H54 (cell line): ENCODE results near the gene ZKSCAN4.

Source experiments
- DNase-seq: peaks from one replicate; pipeline ENCODE4 v3.0.0; 2011; ENCODE audit warnings: low spot score, mixed read lengths; ENCODE audit not compliant: insufficient read length
- FAIRE-seq: peaks from 3 replicates; lab custom pipeline; 2011; peaks lifted over from hg19 to GRCh38; lab: Jason Lieb, UNC
- POLR2A ChIP-seq: IDR thresholded peaks from 2 replicates; pipeline ENCODE4 v1.6.1; 2011; ENCODE audit warnings: low read depth, mild to moderate bottlenecking, low read length

The ZKSCAN4 gene

DNA sequence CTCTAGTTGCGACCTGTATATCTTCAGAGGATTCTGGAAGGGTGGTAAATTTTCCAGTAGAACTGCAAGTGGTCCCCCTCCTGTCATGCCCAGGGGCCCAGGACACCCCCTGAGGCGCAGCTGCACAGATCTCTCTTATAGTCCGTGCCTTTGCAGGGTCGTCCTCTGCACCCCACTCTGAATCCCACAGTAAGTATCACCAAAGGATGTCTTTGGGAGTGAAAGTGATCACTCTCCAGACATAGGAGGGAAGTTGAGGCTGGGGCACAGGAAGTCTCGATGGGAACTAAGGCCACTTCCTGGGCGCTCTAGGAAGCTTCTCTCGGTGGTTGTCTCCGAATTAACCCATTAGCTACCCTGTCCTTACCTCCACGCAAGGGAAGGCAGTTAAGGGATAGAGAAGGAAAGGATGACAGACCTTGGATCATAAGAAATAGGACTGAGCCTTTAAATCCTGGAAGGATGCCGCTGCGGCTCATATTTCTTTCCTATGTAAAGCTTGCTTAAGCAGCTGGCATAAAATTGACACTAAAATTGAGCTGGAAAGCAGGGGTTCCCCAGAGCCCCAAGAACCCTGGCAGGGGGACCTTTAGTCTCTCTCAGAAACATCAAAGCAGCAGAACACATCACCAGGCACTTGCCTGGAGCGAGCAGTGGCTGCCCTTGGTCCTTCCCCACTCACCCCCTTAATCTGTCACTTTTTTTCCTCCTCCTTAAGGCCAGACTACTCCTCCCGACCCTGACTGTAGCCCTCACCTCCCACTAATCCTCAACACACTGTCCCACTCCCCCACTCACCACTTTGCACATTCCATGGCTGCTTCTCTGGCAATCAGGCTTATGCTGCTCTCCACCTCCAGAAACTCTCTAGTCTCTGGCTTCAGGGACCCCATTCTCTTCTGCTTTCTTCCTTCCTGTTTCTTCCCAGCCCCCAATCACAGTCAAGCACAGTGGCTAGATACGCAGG, at the start of gene ZKSCAN4:
ZKSCAN4 (minus strand) TSS at position 261 of the 967 bp plus-strand sequence. CDS start 289 bp downstream, outside the sequence.
- DNase-seq (peak; percentile 55), FAIRE-seq (peak; percentile 93)
- TF ChIP-seq POLR2A, result peak; percentile 33; the same call in 1 of the 2 replicates

GRCh38 chr6:28296520-28297060, 44.5 kb upstream of the ZKSCAN4 start:
- no peak for DNase-seq
- FAIRE-seq, result no peak
- no peak for TF ChIP-seq POLR2A

- no peak for FAIRE-seq
- no peak for TF ChIP-seq POLR2A
- no peak for DNase-seq
Measured at GRCh38 chr6:28295326-28295725, 43.3 kb upstream of the ZKSCAN4 start.

DNA sequence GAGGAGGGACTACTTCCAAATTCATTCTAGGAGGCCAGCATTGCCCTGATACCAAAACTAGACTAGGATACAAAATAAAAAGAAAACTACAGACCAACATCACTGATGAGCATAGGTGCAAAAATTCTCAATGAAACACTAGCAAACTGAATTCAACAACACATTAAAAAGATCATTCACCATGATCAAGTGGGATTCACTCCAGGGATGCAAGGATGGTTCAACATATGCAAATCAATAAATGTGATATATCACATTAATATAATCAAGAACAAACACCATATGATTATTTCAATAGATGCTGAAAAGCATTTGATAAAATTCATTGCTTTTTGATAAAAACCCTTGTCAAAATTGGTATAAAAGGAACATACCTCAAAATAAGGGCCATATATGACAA, 39.5 kb upstream of the ZKSCAN4 start:
- TF ChIP-seq POLR2A, result no peak
- DNase-seq, result no peak
- FAIRE-seq, result no peak

DNA sequence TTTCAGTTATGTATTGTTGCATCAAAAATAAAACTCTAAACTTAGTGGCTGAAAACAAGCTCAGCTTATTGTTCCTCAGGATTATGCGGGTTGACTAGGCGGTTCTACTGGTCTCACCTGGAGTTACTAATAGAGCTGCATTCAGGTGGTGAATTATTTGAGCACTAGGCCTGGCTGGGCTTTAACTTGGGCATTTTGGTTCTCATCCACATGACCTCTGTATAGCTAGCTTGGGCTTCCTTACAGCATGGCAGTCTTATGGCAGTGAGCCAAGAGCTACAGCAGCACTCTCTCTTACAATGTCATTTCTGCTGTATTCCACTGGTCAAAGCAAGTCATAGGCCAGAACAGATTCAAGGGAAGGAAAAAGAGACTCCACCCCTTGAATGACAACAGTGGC, 30.9 kb upstream of the ZKSCAN4 start:
- TF ChIP-seq POLR2A, result no peak
- no peak for FAIRE-seq
- no peak for DNase-seq

GRCh38 chr6:28281288-28282064, 29.4 kb upstream of the ZKSCAN4 start, which contains the start of gene PGBD1:
Gene PGBD1, plus strand, starts transcription at chr6:28281572. Its CDS starts 2,242 bp downstream, at chr6:28283814.
- TF ChIP-seq POLR2A, result peak; percentile 57
- DNase-seq, result peak; percentile 68
- FAIRE-seq, result no peak

DNA sequence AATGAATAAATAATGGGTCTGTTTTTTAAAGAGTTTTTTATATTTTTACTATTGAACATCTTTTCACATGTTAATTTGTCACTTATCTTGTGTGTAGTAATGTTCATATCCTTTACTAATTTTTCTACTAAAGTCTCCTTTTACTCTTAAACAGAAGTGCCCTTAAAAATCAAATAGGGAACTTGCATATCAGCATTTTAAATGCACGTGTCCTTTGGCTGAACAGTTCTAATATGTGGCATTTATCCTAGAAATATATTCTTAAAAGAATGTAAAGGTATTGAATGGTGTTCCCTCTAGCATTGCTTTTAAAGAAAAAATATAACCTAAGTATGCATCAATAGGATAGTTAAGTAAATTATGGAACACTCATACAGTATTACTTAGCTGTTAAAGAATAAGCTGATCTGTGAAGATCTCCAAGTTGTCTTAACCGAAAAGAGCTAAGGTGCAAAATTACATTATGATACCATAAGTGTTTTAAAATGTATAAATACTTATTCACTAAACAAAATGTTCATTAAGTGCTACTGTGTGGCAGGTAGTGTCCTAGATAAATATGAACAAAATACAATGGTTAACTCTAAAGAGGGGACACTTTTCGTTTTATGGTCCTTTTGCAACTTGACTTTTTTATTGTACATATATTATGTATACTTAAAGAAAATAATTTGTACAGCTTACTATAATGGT, 28.7 kb upstream of the ZKSCAN4 start:
- TF ChIP-seq POLR2A, result no peak
- DNase-seq, result no peak
- no peak for FAIRE-seq

- no peak for TF ChIP-seq POLR2A
- FAIRE-seq (no peak), DNase-seq (no peak)
Measured at GRCh38 chr6:28277746-28278145, 25.7 kb upstream of the ZKSCAN4 start.

GRCh38 chr6:28274888-28275287, 22.8 kb upstream of the ZKSCAN4 start:
- TF ChIP-seq POLR2A, result no peak
- no peak for DNase-seq
- FAIRE-seq, result no peak

GRCh38 chr6:28269492-28269891, 17.4 kb upstream of the ZKSCAN4 start:
- TF ChIP-seq POLR2A, result no peak
- FAIRE-seq, result peak; percentile 97
- peak; percentile 51 for DNase-seq

- no peak for TF ChIP-seq POLR2A
- DNase-seq, result no peak
- no peak for FAIRE-seq
Measured at GRCh38 chr6:28267695-28268059, 15.6 kb upstream of the ZKSCAN4 start.

- peak; percentile 57 for DNase-seq
- peak; percentile 82 for FAIRE-seq
- peak; percentile 54 for TF ChIP-seq POLR2A
Measured at GRCh38 chr6:28266962-28267694, 15.1 kb upstream of the ZKSCAN4 start, which contains the start of gene ZSCAN26. Gene ZSCAN26, plus strand, starts transcription at chr6:28267143. Its CDS starts 4,777 bp downstream, at chr6:28271920.
